ENCODE measurements around the gene CYB5R4. TPM values are rescaled to one million over a fixed set of nuclear protein-coding genes. Genes with fewer than 3 reads are reported as not detected.

CYB5R4 gene
- total and polyA plus RNA-seq, 10 of the 15 experiments (the other 5 are each of a cell fraction or from before 2014, with no cell fraction given), result 13.4 to 61.1 (median 27.5) TPM

GRCh38 chr6:83976871-83977270, 117.4 kb downstream of the CYB5R4 start:
- H3K9me3 ChIP-seq (replicated peaks; ENCODE audit: control insufficient read depth, insufficient read depth, low read length), result no peaks in the 10 kb centered on the region
- ChIA-PET RAD21 (ENCODE audit: unreplicated experiment) (no interaction called here), SMC1A (ENCODE audit: uncharacterized antibody, unreplicated experiment) (interaction anchor here (0.8 kb wide), 1 partner anchor 9 kb away, joined by 4 read pairs; no protein-coding TSS in a partner anchor), CTCF (interaction anchor here (1.0 kb wide), 1 partner anchor 9 kb away, joined by 3 read pairs; no protein-coding TSS in a partner anchor), POLR2A (no interaction called here)
- TF ChIP-seq MXI1 (IDR thresholded peaks at IDR 0.05; ENCODE audit: low read depth, low read length) (no peak), ATF7 (IDR thresholded peaks at IDR 0.05; ENCODE audit: low read depth) (no peak), SIX5 (IDR thresholded peaks at IDR 0.05; ENCODE audit: low read depth, low read length, severe bottlenecking) (no peak), PBX3 (IDR thresholded peaks at IDR 0.05; ENCODE audit: insufficient replicate concordance, low read depth, low read length) (no peak), HDGF (IDR thresholded peaks at IDR 0.05) (no peak), PRDM15 (CRISPR knock-in tag; IDR thresholded peaks at IDR 0.05) (no peak), IRF3 (IDR thresholded peaks at IDR 0.05) (no peak), BACH1 (IDR thresholded peaks at IDR 0.05; ENCODE audit: borderline replicate concordance) (no peak), SREBF1 (IDR thresholded peaks at IDR 0.05; ENCODE audit: low read length) (no peak), CBFB (IDR thresholded peaks at IDR 0.05; ENCODE audit: low read depth) (no peak), CREB1 (IDR thresholded peaks at IDR 0.05; ENCODE audit: low read depth) (no peak), ZNF274 (IDR thresholded peaks at IDR 0.05; ENCODE audit: insufficient read depth, insufficient read length) (no peak), RUNX3 (IDR thresholded peaks at IDR 0.05; ENCODE audit: low read length) (no peak)
- FAIRE-seq (no peak), DNase-seq (ENCODE audit: low read depth, low spot score) (no peak), ATAC-seq (no peak)
- no peak overlapping the region for H3K9ac ChIP-seq (ENCODE audit: control insufficient read depth, insufficient read depth, low read length)
- in situ Hi-C loops (cut with MboI) (no loop called here), intact Hi-C loops (cut with micrococcal nuclease; ENCODE audit: unreplicated experiment) (no loop called here)
- H3K27ac ChIP-seq (ENCODE audit: control insufficient read depth, insufficient read depth), result no peak overlapping the region
- H3K4me1 ChIP-seq (ENCODE audit: control insufficient read depth, insufficient read depth, low read length), result no peaks in the 10 kb centered on the region
- WGBS (ENCODE audit: insufficient coverage, insufficient replicate concordance, low lambda C conversion rate, missing lambda C conversion rate), result 63% methylated on average over 8 of the region's 8 CpGs
- no peak overlapping the region for H2AFZ ChIP-seq (ENCODE audit: control insufficient read depth, low read depth, low read length)
- no peak overlapping the region for H3K4me2 ChIP-seq (ENCODE audit: control insufficient read depth, insufficient read depth)
- H3K79me2 ChIP-seq (ENCODE audit: control insufficient read depth, insufficient read depth, low read length), result no peaks in the 10 kb centered on the region
- H3K27me3 ChIP-seq (replicated peaks in 1 of 2; ENCODE audit: control insufficient read depth in 2 of 2, insufficient read depth in 2 of 2, low read length in 1 of 2), result no peaks in the 10 kb centered on the region
- no peak overlapping the region for H3K4me3 ChIP-seq
- BruUV-seq (replicated peaks), result no TSS peak
- no peaks in the 10 kb centered on the region for H4K20me1 ChIP-seq (ENCODE audit: control insufficient read depth, insufficient read depth)
- no peaks in the 10 kb centered on the region for H3K36me3 ChIP-seq (ENCODE audit: control insufficient read depth in 2 of 2, insufficient read depth in 2 of 2, low read length in 1 of 2)

Measured in GM12878 (cell line).